NCI-H2081 treated with DMSO at 0.1 percent for 48 hours (cell line): Measurements from ENCODE around the gene HCLS1.
"Not testable (repeated sequence)": the region's sequence is repeated elsewhere in the genome, so short reads cannot be mapped to it uniquely, and the experiment has no call there.

ENCODE experiments used
- DNase-seq: peaks from one replicate; lab custom pipeline; 2025; lab: John Stamatoyannopoulos, UW

HCLS1 gene

GRCh38 chr3:121654493-121655385, 6.0 kb downstream of the HCLS1 start:
- DNase-seq: no peak

GRCh38 chr3:121651684-121652083, 9.0 kb downstream of the HCLS1 start:
- no peak for DNase-seq

GRCh38 chr3:121649645-121650044, 11.1 kb downstream of the HCLS1 start:
- no peak for DNase-seq

GRCh38 chr3:121648219-121648958, 12.3 kb downstream of the HCLS1 start:
- no peak for DNase-seq

GRCh38 chr3:121645054-121645453, 15.6 kb downstream of the HCLS1 start:
- no peak for DNase-seq

- DNase-seq: no peak
Measured at GRCh38 chr3:121642601-121643314, 17.9 kb downstream of the HCLS1 start.

GRCh38 chr3:121641127-121641526, 19.6 kb downstream of the HCLS1 start:
- DNase-seq: no peak

GRCh38 chr3:121637922-121638321, 22.8 kb downstream of the HCLS1 start:
- DNase-seq: no peak

- DNase-seq: no peak
Measured at GRCh38 chr3:121630355-121630754, 30.3 kb downstream of the HCLS1 start.

GRCh38 chr3:121629601-121630000, 31.1 kb downstream of the HCLS1 start:
- no peak for DNase-seq

- DNase-seq: no peak
Measured at GRCh38 chr3:121627622-121628021, 33.1 kb downstream of the HCLS1 start.

- no peak for DNase-seq
Measured at GRCh38 chr3:121627211-121627610, 33.5 kb downstream of the HCLS1 start.

GRCh38 chr3:121626495-121626894, 34.2 kb downstream of the HCLS1 start:
- DNase-seq: no peak

GRCh38 chr3:121624147-121624899, 36.4 kb downstream of the HCLS1 start:
- no peak for DNase-seq

GRCh38 chr3:121621491-121621890, 39.2 kb downstream of the HCLS1 start:
- DNase-seq: no peak

- no peak for DNase-seq
Measured at GRCh38 chr3:121619691-121620090, 41.0 kb downstream of the HCLS1 start.

- no peak for DNase-seq
Measured at GRCh38 chr3:121606106-121606505, 54.6 kb downstream of the HCLS1 start.

- no peak for DNase-seq
Measured at GRCh38 chr3:121604759-121605158, 55.9 kb downstream of the HCLS1 start.

- DNase-seq: no peak
Measured at GRCh38 chr3:121601212-121601812, 59.4 kb downstream of the HCLS1 start.

- DNase-seq: not testable (repeated sequence)
Measured at GRCh38 chr3:121599900-121600299, 60.8 kb downstream of the HCLS1 start.

- no peak for DNase-seq
Measured at GRCh38 chr3:121598564-121598963, 62.1 kb downstream of the HCLS1 start.
